Neural progenitor cell (in vitro differentiated cells): ENCODE data around the gene IQSEC3. TPM values are rescaled to one million over a fixed set of nuclear protein-coding genes. Genes with fewer than 3 reads are reported as not detected.

Source experiments
- DNase-seq: peaks from one replicate; pipeline ENCODE4 v3.0.0-alpha.2; 2016; ENCODE audit warnings: low spot score
- H2AFZ ChIP-seq: fragments of 200-600 bp; sonication (generic); replicated peaks from 2 replicates; pipeline ENCODE4 v1.6.1; 2016; ENCODE audit warnings: antibody characterized with exemption
- H3F3A ChIP-seq: fragments of 200-600 bp; sonication (generic); 2 replicates; pipeline ENCODE4 v1.6.1; 2016; ENCODE audit warnings: antibody characterized with exemption, low read depth
- H3K27ac ChIP-seq: fragments of 200-600 bp; sonication (generic); 2 replicates; pipeline ENCODE4 v1.5.1; 2016; ENCODE audit warnings: mild to moderate bottlenecking
- H3K27me3 ChIP-seq: fragments of 200-600 bp; sonication (generic); 2 replicates; pipeline ENCODE4 v1.6.1; 2016; ENCODE audit warnings: mild to moderate bottlenecking, moderate library complexity
- H3K36me3 ChIP-seq: fragments of 200-600 bp; sonication (generic); 2 replicates; pipeline ENCODE4 v1.5.1; 2016
- H3K4me1 ChIP-seq: fragments of 200-600 bp; sonication (generic); 2 replicates; pipeline ENCODE4 v1.6.1; 2016; ENCODE audit warnings: mixed run types
- H3K4me2 ChIP-seq: fragments of 200-600 bp; sonication (generic); 2 replicates; pipeline ENCODE4 v1.6.1; 2016
- H3K4me3 ChIP-seq: fragments of 200-600 bp; sonication (generic); 2 replicates; pipeline ENCODE4 v1.5.1; 2016
- H3K79me2 ChIP-seq: fragments of 200-600 bp; sonication (generic); 2 replicates; pipeline ENCODE4 v1.6.1; 2016; ENCODE audit warnings: low read depth
- H3K9ac ChIP-seq: fragments of 200-600 bp; sonication (generic); 2 replicates; pipeline ENCODE4 v1.6.1; 2016
- H3K9me3 ChIP-seq: fragments of 200-600 bp; sonication (generic); 2 replicates; pipeline ENCODE4 v1.5.1; 2016; ENCODE audit warnings: low read depth
- H4K20me1 ChIP-seq: fragments of 200-600 bp; sonication (generic); 2 replicates; pipeline ENCODE4 v1.6.1; 2016; ENCODE audit warnings: low read depth
- H3K27ac Mint-ChIP-seq: 3 replicates; pipeline ENCODE4 v1.8.0; 2021; ENCODE audit warnings: mixed read lengths
- H3K27me3 Mint-ChIP-seq: 2 replicates; pipeline ENCODE4 v1.8.0; 2022; ENCODE audit warnings: low read depth, mild to moderate bottlenecking, inconsistent platforms, moderate library complexity, mixed read lengths; ENCODE audit not compliant: insufficient read depth
- H3K36me3 Mint-ChIP-seq: 3 replicates; pipeline ENCODE4 v1.8.0; 2021; ENCODE audit warnings: mixed read lengths
- H3K4me1 Mint-ChIP-seq: 3 replicates; pipeline ENCODE4 v1.8.0; 2021; ENCODE audit warnings: mixed read lengths
- H3K4me3 Mint-ChIP-seq: 3 replicates; pipeline ENCODE4 v1.8.0; 2021; ENCODE audit warnings: mild to moderate bottlenecking, moderate library complexity, mixed read lengths
- H3K9me3 Mint-ChIP-seq: 3 replicates; pipeline ENCODE4 v1.8.0; 2020; ENCODE audit warnings: mixed read lengths
- EZH2 ChIP-seq: fragments of 200-600 bp; sonication (generic); IDR thresholded peaks from 2 replicates; pipeline ENCODE4 v1.6.1; 2017; ENCODE audit warnings: antibody characterized with exemption, mild to moderate bottlenecking, moderate library complexity
- EZH2phosphoT487 ChIP-seq: fragments of 200-600 bp; sonication (generic); IDR thresholded peaks from 2 replicates; pipeline ENCODE4 v1.6.1; 2017; ENCODE audit warnings: antibody characterized with exemption
- total RNA-seq: library from RNA; depleted of rRNA; stranded (reverse); fragments of >200 nt; gene quantifications from 2 replicates; pipeline ENCODE4 v1.2.3, GENCODE V29; 2015; ENCODE audit warnings: low replicate concordance
- TF ChIP-seq, protein P1 (sequence below): fragments of 200-600 bp; sonication (generic); IDR thresholded peaks from 2 replicates; pipeline ENCODE4 v1.5.1; 2017; ENCODE audit warnings: antibody characterized with exemption, mild to moderate bottlenecking

Gene IQSEC3
- total RNA-seq, 1 donor from 2014 or later = 0.09 TPM

DNA sequence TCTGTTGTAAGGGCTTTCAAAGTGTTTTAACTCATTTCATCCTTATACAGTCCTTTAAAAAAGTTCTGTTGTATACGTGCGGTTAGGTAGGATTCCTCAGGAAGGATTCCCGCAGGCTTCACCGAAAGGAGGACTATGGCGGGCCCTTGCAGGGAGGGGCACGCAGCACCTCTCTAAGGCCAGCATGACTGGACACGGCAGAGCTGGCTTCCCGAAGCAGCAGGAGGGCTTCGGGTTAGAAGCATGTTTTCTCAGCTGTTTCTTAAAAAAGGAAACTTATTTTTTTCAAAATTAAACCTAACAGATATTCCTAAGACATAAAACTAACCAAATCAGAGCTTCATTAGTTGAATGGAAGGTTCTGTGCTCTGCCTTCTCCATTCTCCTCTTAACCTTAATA, 21.3 kb downstream of the IQSEC3 start:
- no peak for DNase-seq
- peaks cover 4% of the 10 kb centered on the region for H3K4me1 Mint-ChIP-seq
- H3K9me3 Mint-ChIP-seq = peaks cover 14% of the 10 kb centered on the region
- H3K36me3 Mint-ChIP-seq = no peaks in the 10 kb centered on the region
- no peak overlapping the region for H2AFZ ChIP-seq
- no peak overlapping the region for H3K27ac Mint-ChIP-seq
- H3K27ac ChIP-seq = no peak overlapping the region
- H3K27me3 Mint-ChIP-seq = peaks cover 9% of the 10 kb centered on the region
- H3K79me2 ChIP-seq = no peaks in the 10 kb centered on the region
- no peaks in the 10 kb centered on the region for H4K20me1 ChIP-seq
- no peaks in the 10 kb centered on the region for H3F3A ChIP-seq
- H3K9ac ChIP-seq = no peak overlapping the region
- no peak for TF ChIP-seq EZH2phosphoT487
- TF ChIP-seq EZH2 = no peak
- H3K9me3 ChIP-seq = peaks cover 7% of the 10 kb centered on the region
- H3K27me3 ChIP-seq = peaks cover under 1% of the 10 kb centered on the region
- H3K4me3 Mint-ChIP-seq = no peak overlapping the region
- H3K4me2 ChIP-seq = no peak overlapping the region
- H3K36me3 ChIP-seq = no peaks in the 10 kb centered on the region
- H3K4me3 ChIP-seq = no peak overlapping the region
- no peaks in the 10 kb centered on the region for H3K4me1 ChIP-seq

DNA sequence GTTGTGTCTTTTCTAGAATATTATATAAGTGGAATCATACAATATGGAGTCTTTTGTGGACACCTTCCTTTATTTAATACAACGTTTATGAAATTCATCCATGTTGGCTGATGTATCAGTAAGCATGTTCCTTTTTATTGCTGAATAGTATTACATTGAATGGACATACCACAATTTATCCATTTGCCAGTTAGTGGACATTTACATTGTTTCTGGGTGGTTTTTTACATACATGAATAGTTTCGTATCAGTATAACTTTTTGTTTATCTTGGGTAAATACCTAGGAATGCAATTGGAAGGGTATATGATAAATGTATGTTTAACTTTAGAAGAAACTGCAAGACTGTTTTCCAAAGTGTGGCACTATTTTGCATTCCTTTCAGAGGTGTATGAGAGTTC, 23.1 kb downstream of the IQSEC3 start:
- Mint-ChIP-seq H3K4me3 (no peak overlapping the region), H3K36me3 (no peaks in the 10 kb centered on the region), H3K27ac (no peak overlapping the region), H3K9me3 (peaks cover 14% of the 10 kb centered on the region), H3K27me3 (peaks cover 9% of the 10 kb centered on the region), H3K4me1 (peaks cover 4% of the 10 kb centered on the region)
- Histone ChIP-seq H3K27me3 (no peaks in the 10 kb centered on the region), H3K4me3 (no peak overlapping the region), H3K9ac (no peak overlapping the region), H3K4me1 (no peaks in the 10 kb centered on the region), H3K27ac (no peak overlapping the region), H4K20me1 (no peaks in the 10 kb centered on the region), H2AFZ (no peak overlapping the region), H3K36me3 (no peaks in the 10 kb centered on the region), H3F3A (no peaks in the 10 kb centered on the region), H3K9me3 (peaks cover 7% of the 10 kb centered on the region), H3K4me2 (no peak overlapping the region), H3K79me2 (no peaks in the 10 kb centered on the region)
- TF ChIP-seq, protein P1, sequence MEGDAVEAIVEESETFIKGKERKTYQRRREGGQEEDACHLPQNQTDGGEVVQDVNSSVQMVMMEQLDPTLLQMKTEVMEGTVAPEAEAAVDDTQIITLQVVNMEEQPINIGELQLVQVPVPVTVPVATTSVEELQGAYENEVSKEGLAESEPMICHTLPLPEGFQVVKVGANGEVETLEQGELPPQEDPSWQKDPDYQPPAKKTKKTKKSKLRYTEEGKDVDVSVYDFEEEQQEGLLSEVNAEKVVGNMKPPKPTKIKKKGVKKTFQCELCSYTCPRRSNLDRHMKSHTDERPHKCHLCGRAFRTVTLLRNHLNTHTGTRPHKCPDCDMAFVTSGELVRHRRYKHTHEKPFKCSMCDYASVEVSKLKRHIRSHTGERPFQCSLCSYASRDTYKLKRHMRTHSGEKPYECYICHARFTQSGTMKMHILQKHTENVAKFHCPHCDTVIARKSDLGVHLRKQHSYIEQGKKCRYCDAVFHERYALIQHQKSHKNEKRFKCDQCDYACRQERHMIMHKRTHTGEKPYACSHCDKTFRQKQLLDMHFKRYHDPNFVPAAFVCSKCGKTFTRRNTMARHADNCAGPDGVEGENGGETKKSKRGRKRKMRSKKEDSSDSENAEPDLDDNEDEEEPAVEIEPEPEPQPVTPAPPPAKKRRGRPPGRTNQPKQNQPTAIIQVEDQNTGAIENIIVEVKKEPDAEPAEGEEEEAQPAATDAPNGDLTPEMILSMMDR = no peak
- no peak for TF ChIP-seq EZH2
- no peak for TF ChIP-seq EZH2phosphoT487
- DNase-seq = no peak

DNA sequence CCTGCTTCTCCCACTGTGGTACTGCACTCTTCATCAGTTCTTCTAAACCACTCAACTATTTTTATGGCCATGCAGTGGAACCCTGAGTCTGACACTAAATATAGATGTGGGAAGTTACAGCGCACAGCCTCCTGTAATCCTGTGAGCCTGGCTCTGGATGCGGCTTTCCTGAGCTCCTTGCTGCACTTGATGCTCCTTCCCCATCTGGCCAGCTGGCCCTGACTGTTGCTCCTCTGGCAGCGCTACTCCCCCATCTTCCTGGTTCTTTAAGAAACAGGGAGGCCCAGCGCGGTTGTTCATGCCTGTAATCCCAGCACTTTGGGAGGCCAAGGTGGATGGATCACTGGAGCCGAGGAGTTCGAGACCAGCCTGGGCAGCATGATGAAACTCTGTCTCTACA, 24.6 kb downstream of the IQSEC3 start:
- Histone ChIP-seq H3F3A (no peaks in the 10 kb centered on the region), H3K27ac (no peak overlapping the region), H3K4me3 (no peak overlapping the region), H3K27me3 (no peaks in the 10 kb centered on the region), H3K36me3 (no peaks in the 10 kb centered on the region), H3K4me1 (no peaks in the 10 kb centered on the region), H4K20me1 (no peaks in the 10 kb centered on the region), H3K9me3 (peaks cover 7% of the 10 kb centered on the region), H3K9ac (no peak overlapping the region), H2AFZ (no peak overlapping the region), H3K4me2 (no peak overlapping the region), H3K79me2 (no peaks in the 10 kb centered on the region)
- Mint-ChIP-seq H3K27me3 (peaks cover 9% of the 10 kb centered on the region), H3K9me3 (peaks cover 14% of the 10 kb centered on the region), H3K36me3 (no peaks in the 10 kb centered on the region), H3K4me1 (no peaks in the 10 kb centered on the region), H3K27ac (no peak overlapping the region), H3K4me3 (no peak overlapping the region)
- no peak for TF ChIP-seq EZH2phosphoT487
- TF ChIP-seq, protein P1 = no peak
- TF ChIP-seq EZH2 = no peak
- no peak for DNase-seq

- H3K27ac ChIP-seq = no peak overlapping the region
- H3K79me2 ChIP-seq = no peaks in the 10 kb centered on the region
- no peak overlapping the region for H3K9ac ChIP-seq
- peaks cover 3% of the 10 kb centered on the region for H3K4me1 ChIP-seq
- H3K36me3 ChIP-seq = no peaks in the 10 kb centered on the region
- H3K27me3 Mint-ChIP-seq = peaks cover 11% of the 10 kb centered on the region
- no peak overlapping the region for H3K4me2 ChIP-seq
- H3K9me3 ChIP-seq = peaks cover 7% of the 10 kb centered on the region
- peaks cover 4% of the 10 kb centered on the region for H3K27me3 ChIP-seq
- DNase-seq = no peak
- TF ChIP-seq EZH2phosphoT487 = no peak
- TF ChIP-seq, protein P1 = no peak
- no peak for TF ChIP-seq EZH2
- H3K27ac Mint-ChIP-seq = no peak overlapping the region
- H3K9me3 Mint-ChIP-seq = peaks cover 14% of the 10 kb centered on the region
- H3F3A ChIP-seq = peaks cover 1% of the 10 kb centered on the region
- H2AFZ ChIP-seq = no peak overlapping the region
- H4K20me1 ChIP-seq = no peaks in the 10 kb centered on the region
- H3K36me3 Mint-ChIP-seq = no peaks in the 10 kb centered on the region
- H3K4me1 Mint-ChIP-seq = peaks cover 4% of the 10 kb centered on the region
- H3K4me3 ChIP-seq = no peak overlapping the region
- no peak overlapping the region for H3K4me3 Mint-ChIP-seq
Observed at GRCh38 chr12:93266-94005, 26.9 kb downstream of the IQSEC3 start.
